OCI-LY7 (cell line): ENCODE results near the gene ICAM2.

Experiments used
- CTCF ChIP-seq: fragments of 200-600 bp; sonication (generic); conservative IDR thresholded peaks from 2 replicates; pipeline ENCODE4 v1.5.1; 2014; ENCODE audit warnings: mild to moderate bottlenecking, antibody characterized with exemption, low read length, moderate library complexity, mixed read lengths
- EZH2phosphoT487 ChIP-seq: fragments of 200-600 bp; sonication (generic); IDR thresholded peaks from 2 replicates; pipeline ENCODE4 v1.6.1; 2018; ENCODE audit warnings: low read depth, borderline replicate concordance, mild to moderate bottlenecking, mixed run types, antibody characterized with exemption, low read length, moderate library complexity, mixed read lengths

GRCh38 chr17:64003526-64004121 lies 16.8 kb downstream of the ICAM2 start:
- TF ChIP-seq CTCF, result no peak
- TF ChIP-seq EZH2phosphoT487, result no peak
